B cell (primary cell): ENCODE results near the gene PCDH9. TPM values are rescaled to one million over a fixed set of nuclear protein-coding genes. Genes with fewer than 3 reads are reported as not detected.
"Not testable (repeated sequence)": the region's sequence is repeated elsewhere in the genome, so short reads cannot be mapped to it uniquely, and the experiment has no call there.

ENCODE experiments used
- ATAC-seq: fragments of 200-7000 bp; cut with Tn5 transposase; one replicate; pipeline ENCODE4 v1.10.0; 2021; ENCODE audit warnings: low read depth, mild to moderate bottlenecking, moderate number of reproducible peaks, moderate library complexity
- CTCF ChIA-PET: fragments of 350-600 bp; sonication (Branson Sonifier 250); formaldehyde crosslinking; loops from one replicate; lab custom pipeline; 2021; ENCODE audit warnings: antibody characterized with exemption, inconsistent platforms; lab: Charles Lee
- POLR2A ChIA-PET: fragments of 350-600 bp; sonication (Branson Sonifier 250); formaldehyde crosslinking; loops from one replicate; lab custom pipeline; 2021; ENCODE audit warnings: antibody characterized with exemption; lab: Charles Lee
- DNase-seq: peaks from one replicate; pipeline ENCODE4 v3.0.0; 2013
- H2AFZ ChIP-seq: 2 replicates; pipeline ENCODE4 v1.6.1; 2012; ENCODE audit warnings: mild to moderate bottlenecking, low read depth, low read length; ENCODE audit not compliant: insufficient read depth, poor library complexity, severe bottlenecking
- H3K27ac ChIP-seq, 2 donors: 1 replicate in 1 of 2; 2 replicates in 1 of 2; pipeline ENCODE4 v1.5.1; 2012 to 2013; ENCODE audit warnings: low read length in 2 of 2, mild to moderate bottlenecking in 2 of 2, moderate library complexity in 1 of 2
- H3K27me3 ChIP-seq, 4 experiments: fragments of 200-600 bp in 1 of 4; sonication (generic) in 1 of 4; replicated peaks in 1 of 4; 1 replicate in 2 of 4; 2 replicates in 2 of 4; pipeline versions ENCODE4 v1.6.1 to v1.7.0; 2013 to 2016; ENCODE audit warnings: low read length in 3 of 4, mild to moderate bottlenecking in 2 of 4, mixed read lengths in 1 of 4, moderate library complexity in 1 of 4; ENCODE audit not compliant: insufficient read depth in 4 of 4, control insufficient read depth in 3 of 4; ENCODE audit errors: control extremely low read depth in 1 of 4
- H3K36me3 ChIP-seq, 2 experiments: replicated peaks in 1 of 2; 1 replicate in 1 of 2; 2 replicates in 1 of 2; pipeline versions ENCODE4 v1.6.1 to v1.7.1; 2013; ENCODE audit warnings: low read length in 1 of 2; ENCODE audit not compliant: insufficient read depth in 2 of 2, control insufficient read depth in 1 of 2; ENCODE audit errors: control extremely low read depth in 1 of 2, extremely low read depth in 1 of 2
- H3K4me1 ChIP-seq, 2 donors: fragments of 200-600 bp in 1 of 2; sonication (generic) in 1 of 2; 1 replicate in 1 of 2; 2 replicates in 1 of 2; pipeline versions ENCODE4 v1.5.1 to v1.6.1; 2013 to 2017; ENCODE audit warnings: low read length in 2 of 2; ENCODE audit not compliant: control insufficient read depth in 2 of 2, insufficient read depth in 2 of 2
- H3K4me2 ChIP-seq: replicated peaks from 2 replicates; pipeline ENCODE3; 2012; ENCODE audit warnings: mild to moderate bottlenecking, low read depth, low read length; ENCODE audit not compliant: poor library complexity, severe bottlenecking
- H3K4me3 ChIP-seq, 5 experiments: fragments of 200-600 bp in 1 of 5; sonication (generic) in 1 of 5; 1 replicate in 3 of 5; 2 replicates in 2 of 5; pipeline versions ENCODE4 v1.5.1 to v1.7.0; 2011 to 2016; ENCODE audit warnings: low read length in 4 of 5, mild to moderate bottlenecking in 4 of 5, low read depth in 2 of 5, control low read depth in 1 of 5, moderate library complexity in 1 of 5; ENCODE audit not compliant: insufficient read depth in 1 of 5; ENCODE audit errors: control extremely low read depth in 1 of 5, extremely low read depth in 1 of 5
- H3K79me2 ChIP-seq: fragments of 200-600 bp; sonication (generic); one replicate; pipeline ENCODE4 v1.6.0; 2016; ENCODE audit warnings: low read length; ENCODE audit not compliant: control insufficient read depth, insufficient read depth
- H3K9ac ChIP-seq: fragments of 200-600 bp; sonication (generic); 2 replicates; pipeline ENCODE4 v1.6.1; 2017; ENCODE audit warnings: mild to moderate bottlenecking, low read length, moderate library complexity
- H3K9me3 ChIP-seq, 3 donors: one replicate each; pipeline versions ENCODE4 v1.6.1 to v1.7.1; 2013; ENCODE audit warnings: low read length in 2 of 3; ENCODE audit not compliant: control insufficient read depth in 2 of 3, insufficient read depth in 1 of 3; ENCODE audit errors: control extremely low read depth in 1 of 3
- H4K20me1 ChIP-seq: 2 replicates; pipeline ENCODE4 v1.6.0; 2012; ENCODE audit warnings: mild to moderate bottlenecking, low read length; ENCODE audit not compliant: insufficient read depth, control insufficient read depth, poor library complexity, severe bottlenecking
- H3K27ac Mint-ChIP-seq: one replicate; pipeline ENCODE4 v1.8.0; 2021; ENCODE audit warnings: mixed read lengths
- H3K27me3 Mint-ChIP-seq: one replicate; pipeline ENCODE4 v1.8.0; 2021; ENCODE audit warnings: mixed read lengths
- H3K4me1 Mint-ChIP-seq: one replicate; pipeline ENCODE4 v1.8.0; 2021; ENCODE audit warnings: mixed read lengths
- H3K4me3 Mint-ChIP-seq: one replicate; pipeline ENCODE4 v1.8.0; 2021; ENCODE audit warnings: mixed read lengths
- H3K9me3 Mint-ChIP-seq: one replicate; pipeline ENCODE4 v1.8.0; 2022; ENCODE audit warnings: mixed read lengths; ENCODE audit not compliant: insufficient read depth
- CTCF ChIP-seq: fragments of 200-600 bp; IDR thresholded peaks from one replicate; pipeline ENCODE4 v1.8.0; 2022; ENCODE audit warnings: antibody characterized with exemption, mild to moderate bottlenecking
- EZH2 ChIP-seq: IDR thresholded peaks from 2 replicates; pipeline ENCODE4 v1.6.1; 2012; ENCODE audit warnings: borderline replicate concordance, low read depth, mild to moderate bottlenecking, moderate library complexity, low read length; ENCODE audit not compliant: insufficient read depth, poor library complexity, severe bottlenecking
- WGBS: methylation state at CpG from one replicate; pipeline ENCODE4 v1.1.5; 2013; ENCODE audit warnings: missing lambda C conversion rate; ENCODE audit not compliant: insufficient coverage; 5-methylcytosine and 5-hydroxymethylcytosine counted together
- intact Hi-C: fragments of 100-400 bp; cut with micrococcal nuclease; formaldehyde crosslinking; loops from one replicate; pipeline ENCODE4 v1.10.0; 2022
- polyA plus RNA-seq: library from polyadenylated mRNA; depleted of rRNA; stranded (reverse); fragments of >200 nt; gene quantifications from 2 replicates; pipeline ENCODE4 v1.2.3, GENCODE V29; 2012
- total RNA-seq, 2 donors: library from RNA; stranded (reverse); fragments of 120-200 nt in 1 of 2; gene quantifications; 1 replicate in 1 of 2; 2 replicates in 1 of 2; pipeline versions ENCODE4 v1.2.3 to v1.2.4, GENCODE V29; 2013 to 2022

Gene PCDH9
- total and polyA plus RNA-seq, 2 donors (not counting 1 experiment from before 2014, with no cell fraction given), result 13.1 to 21.8 TPM

DNA sequence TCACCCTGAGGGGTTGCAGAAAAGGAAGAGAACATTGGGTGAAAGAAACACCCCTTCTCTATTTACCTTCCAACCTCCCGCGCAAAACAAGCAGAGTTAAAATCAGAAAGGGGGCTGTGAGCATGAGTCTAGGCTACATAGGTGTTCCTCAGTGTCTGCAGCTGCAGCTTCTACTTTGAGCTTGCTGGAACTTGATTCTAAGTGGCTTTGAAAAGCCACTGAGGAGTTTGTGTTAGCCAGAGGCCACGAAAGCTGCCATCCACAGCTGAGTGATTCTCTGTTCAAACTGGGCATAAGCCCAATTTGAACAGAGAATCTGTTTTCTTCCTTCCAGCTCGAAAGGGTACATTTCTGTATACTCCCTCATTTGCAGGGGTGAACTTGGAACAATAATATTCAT is 343.9 kb downstream of the PCDH9 start:
- DNase-seq (peak; percentile 8), ATAC-seq (no peak)
- TF ChIP-seq EZH2 (no peak), CTCF (no peak)
- peaks cover 41% of the 10 kb centered on the region for H3K4me1 Mint-ChIP-seq
- no peak overlapping the region for H3K9ac ChIP-seq
- no peaks in the 10 kb centered on the region for H3K36me3 ChIP-seq
- POLR2A ChIA-PET, result interaction anchor here (0.6 kb wide), 1 partner anchor 748 kb away, joined by 3 read pairs; no protein-coding TSS in a partner anchor
- H3K9me3 ChIP-seq, result peaks cover 0 to 2% (median 0%) of the 10 kb centered on the region in 3 donors
- peaks cover 26 to 32% of the 10 kb centered on the region in 2 donors for H3K4me1 ChIP-seq
- H3K27me3 ChIP-seq, result no peaks in the 10 kb centered on the region
- H4K20me1 ChIP-seq, result no peaks in the 10 kb centered on the region
- intact Hi-C loops, result loop anchor here (2.0 kb wide), 1 partner anchor 55 kb away; no protein-coding TSS in a partner anchor
- H3K79me2 ChIP-seq, result no peaks in the 10 kb centered on the region
- H3K9me3 Mint-ChIP-seq, result no peaks in the 10 kb centered on the region
- 0% methylated on average over 1 of the region's 4 CpGs for WGBS
- H3K4me3 ChIP-seq, result no peak overlapping the region
- peak overlapping the region; percentile 47 for H3K27ac Mint-ChIP-seq
- peak overlapping the region in 1 of 2 donors; percentile 5 for H3K27ac ChIP-seq
- peak overlapping the region; percentile 36 for H3K4me3 Mint-ChIP-seq
- H3K27me3 Mint-ChIP-seq, result no peaks in the 10 kb centered on the region
- CTCF ChIA-PET, result interaction anchor here (1.3 kb wide), 1 partner anchor 109 kb away, joined by 5 read pairs; no protein-coding TSS in a partner anchor
- peak overlapping the region; percentile 54 for H3K4me2 ChIP-seq
- H2AFZ ChIP-seq, result peak overlapping the region; percentile 18

- H3K4me2 ChIP-seq, CTCF ChIA-PET, DNase-seq, H3K9me3 ChIP-seq, H3K9ac ChIP-seq, H3K79me2 ChIP-seq, H3K4me3 ChIP-seq, intact Hi-C loops, POLR2A ChIA-PET, H3K27me3 Mint-ChIP-seq, H3K27ac Mint-ChIP-seq, H3K9me3 Mint-ChIP-seq, H3K27me3 ChIP-seq, H3K36me3 ChIP-seq, H3K4me3 Mint-ChIP-seq, H3K27ac ChIP-seq, H2AFZ ChIP-seq, ATAC-seq, H4K20me1 ChIP-seq: not testable (repeated sequence)
- H3K4me1 ChIP-seq, result peaks cover 14 to 17% of the 10 kb centered on the region in 2 donors
- peaks cover 32% of the 10 kb centered on the region for H3K4me1 Mint-ChIP-seq
- no CpG with 5 or more reads among the region's 2 CpGs for WGBS
Measured at GRCh38 chr13:66881170-66881569, 349.0 kb downstream of the PCDH9 start.
